Right lobe of liver (tissue), 4 donors: ENCODE measurements around the gene METTL8.

ENCODE experiments used
- POLR2A ChIP-seq: fragments of 450-650 bp; IDR thresholded peaks from one replicate; pipeline ENCODE4 v1.6.1; 2017; ENCODE audit warnings: antibody characterized with exemption, mild to moderate bottlenecking
- TF ChIP-seq, protein P1 (sequence below), 4 donors: fragments of 200-600 bp in 3 of 4; fragments of 450-650 bp in 1 of 4; IDR thresholded peaks; one replicate each; pipeline versions ENCODE4 v1.5.1 to v1.8.0; 2016 to 2022; ENCODE audit warnings: antibody characterized with exemption in 4 of 4, mild to moderate bottlenecking in 2 of 4
- donor health status: DM: no; HTN: no; CAD: no.
- donor health status: DM: no; HTN: no; CAD: no.
- donor health status: DM: no; HTN: yes; CAD: no.

DNA sequence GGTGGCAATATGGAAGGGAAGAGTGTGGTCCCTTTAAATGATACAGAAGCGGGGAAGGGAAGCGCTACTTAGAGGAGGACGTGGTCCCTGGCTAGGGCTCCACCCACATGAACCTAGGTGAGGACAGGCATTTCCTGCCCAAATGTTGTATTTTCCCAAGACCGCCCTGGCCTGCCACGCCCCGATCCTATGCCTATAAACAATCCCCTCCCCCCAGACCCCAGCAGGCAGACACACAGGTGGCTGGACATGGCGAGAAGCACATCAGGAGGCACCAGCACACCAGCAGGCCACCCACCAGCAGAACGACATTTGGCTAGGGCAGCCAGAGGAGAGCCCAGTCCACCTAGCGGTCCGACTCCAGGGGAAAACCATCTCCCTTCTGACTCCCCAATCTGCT, 47.2 kb downstream of the METTL8 start:
- TF ChIP-seq POLR2A, result no peak
- TF ChIP-seq, protein P1, sequence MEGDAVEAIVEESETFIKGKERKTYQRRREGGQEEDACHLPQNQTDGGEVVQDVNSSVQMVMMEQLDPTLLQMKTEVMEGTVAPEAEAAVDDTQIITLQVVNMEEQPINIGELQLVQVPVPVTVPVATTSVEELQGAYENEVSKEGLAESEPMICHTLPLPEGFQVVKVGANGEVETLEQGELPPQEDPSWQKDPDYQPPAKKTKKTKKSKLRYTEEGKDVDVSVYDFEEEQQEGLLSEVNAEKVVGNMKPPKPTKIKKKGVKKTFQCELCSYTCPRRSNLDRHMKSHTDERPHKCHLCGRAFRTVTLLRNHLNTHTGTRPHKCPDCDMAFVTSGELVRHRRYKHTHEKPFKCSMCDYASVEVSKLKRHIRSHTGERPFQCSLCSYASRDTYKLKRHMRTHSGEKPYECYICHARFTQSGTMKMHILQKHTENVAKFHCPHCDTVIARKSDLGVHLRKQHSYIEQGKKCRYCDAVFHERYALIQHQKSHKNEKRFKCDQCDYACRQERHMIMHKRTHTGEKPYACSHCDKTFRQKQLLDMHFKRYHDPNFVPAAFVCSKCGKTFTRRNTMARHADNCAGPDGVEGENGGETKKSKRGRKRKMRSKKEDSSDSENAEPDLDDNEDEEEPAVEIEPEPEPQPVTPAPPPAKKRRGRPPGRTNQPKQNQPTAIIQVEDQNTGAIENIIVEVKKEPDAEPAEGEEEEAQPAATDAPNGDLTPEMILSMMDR (IDR thresholded peaks at IDR 0.05), result no peak
